PFSK-1 (cell line): Measurements from ENCODE around the gene GAST.
A peak's percentile ranks its signal among the peaks of the same experiment; 100 is the strongest.

Experiments
- FOXP2 ChIP-seq: optimal IDR thresholded peaks from 2 replicates; pipeline ENCODE3; 2011; ENCODE audit warnings: borderline replicate concordance, control low read depth, inconsistent platforms; ENCODE audit not compliant: insufficient read depth; ENCODE audit errors: extremely low read length, extremely low read depth
- POLR2AphosphoS5 ChIP-seq: IDR thresholded peaks from 2 replicates; pipeline ENCODE4 v1.6.1; 2012; ENCODE audit warnings: low read depth, mild to moderate bottlenecking, control low read depth, low read length, moderate library complexity
- REST ChIP-seq, 2 experiments: IDR thresholded peaks; 2 replicates each; pipeline versions ENCODE4 v1.6.1 to v1.8.0; 2011 to 2012; ENCODE audit warnings: low read depth in 2 of 2, low read length in 2 of 2, control low read depth in 1 of 2, inconsistent platforms in 1 of 2, mild to moderate bottlenecking in 1 of 2, moderate library complexity in 1 of 2; ENCODE audit not compliant: insufficient read depth in 1 of 2
- SIN3A ChIP-seq: IDR thresholded peaks from 2 replicates; pipeline ENCODE4 v1.6.1; 2012; ENCODE audit warnings: mild to moderate bottlenecking, low read length, moderate library complexity, borderline replicate concordance; ENCODE audit not compliant: insufficient read depth
- TAF1 ChIP-seq: IDR thresholded peaks from 2 replicates; pipeline ENCODE4 v1.6.1; 2012; ENCODE audit warnings: low read length, control low read depth, borderline replicate concordance; ENCODE audit not compliant: insufficient read depth

Gene GAST

GRCh38 chr17:41688641-41689496 lies 23.3 kb upstream of the GAST start, which contains the start of gene EIF1:
EIF1 (plus strand) TSS chr17:41688885; CDS start chr17:41689039, 154 bp downstream.
- TF ChIP-seq FOXP2, result peak; percentile 99
- peak; percentile 99 for TF ChIP-seq POLR2AphosphoS5
- TF ChIP-seq REST (IDR thresholded peaks at IDR 0.05; ENCODE audit: insufficient read depth in 1 of 2, low read depth in 2 of 2, low read length in 2 of 2), result 0 out of 4 replicates have a peak, but pooled peaks have one; percentile 42 to 49
- peak; percentile 68; the same call in 1 of the 2 replicates for TF ChIP-seq SIN3A
- peak; percentile 91 for TF ChIP-seq TAF1

- no peak for TF ChIP-seq FOXP2
- no peak; the same call in 1 of the 2 replicates for TF ChIP-seq POLR2AphosphoS5
- TF ChIP-seq SIN3A, result peak; percentile 91; the same call in 1 of the 2 replicates
- TF ChIP-seq REST (IDR thresholded peaks at IDR 0.05; ENCODE audit: insufficient read depth in 1 of 2, low read depth in 2 of 2, low read length in 2 of 2), result 0 out of 4 replicates have a peak, but pooled peaks of 1 of the 2 experiments have one; percentile 3
- no peak for TF ChIP-seq TAF1
These were observed 22.4 kb upstream of the GAST start for GRCh38 chr17:41689497-41690299.

- TF ChIP-seq POLR2AphosphoS5, result no peak
- TF ChIP-seq TAF1, result no peak
- no peak for TF ChIP-seq REST (IDR thresholded peaks at IDR 0.05; ENCODE audit: insufficient read depth in 1 of 2, low read depth in 2 of 2, low read length in 2 of 2)
- TF ChIP-seq FOXP2, result no peak
- TF ChIP-seq SIN3A, result no peak
These were observed 21.6 kb upstream of the GAST start for GRCh38 chr17:41690497-41690896.

- TF ChIP-seq POLR2AphosphoS5 (peak; percentile 49; the same call in 1 of the 2 replicates), TAF1 (0 out of 2 replicates have a peak, but pooled peaks have one; percentile 1), FOXP2 (no peak), SIN3A (no peak), REST (IDR thresholded peaks at IDR 0.05; ENCODE audit: insufficient read depth in 1 of 2, low read depth in 2 of 2, low read length in 2 of 2) (no peak)
These were observed 20.9 kb upstream of the GAST start for GRCh38 chr17:41691031-41691777.
